ENCODE measurements around the gene MYBBP1A.

- no peak for TF ChIP-seq REST (IDR thresholded peaks at IDR 0.05)
- TF ChIP-seq CTCF (IDR thresholded peaks at IDR 0.05): no peak
- TF ChIP-seq FOSL2 (IDR thresholded peaks at IDR 0.05): no peak
- no peak for TF ChIP-seq FOSL2 (CRISPR knock-in tag; IDR thresholded peaks at IDR 0.05)
- no peak for TF ChIP-seq MYC (IDR thresholded peaks at IDR 0.05; ENCODE audit: borderline replicate concordance, low read length)
- no peak for TF ChIP-seq CBX2 (IDR thresholded peaks at IDR 0.05; ENCODE audit: borderline replicate concordance, low read depth)
- no peak for TF ChIP-seq FOSB (CRISPR knock-in tag; IDR thresholded peaks at IDR 0.05)
- TF ChIP-seq JUN (IDR thresholded peaks at IDR 0.05): no peak
- TF ChIP-seq CEBPB (IDR thresholded peaks at IDR 0.05): no peak
- TF ChIP-seq ZNF302 (CRISPR knock-in tag; IDR thresholded peaks at IDR 0.05): no peak
- TF ChIP-seq ZFP36 (IDR thresholded peaks at IDR 0.05; ENCODE audit: borderline replicate concordance, partially characterized antibody): no peak
- TF ChIP-seq POLR2A (IDR thresholded peaks at IDR 0.05; ENCODE audit: low read length): no peak
- TF ChIP-seq EP300 (IDR thresholded peaks at IDR 0.05): no peak
- TF ChIP-seq GATA3 (IDR thresholded peaks at IDR 0.05; ENCODE audit: borderline replicate concordance): no peak
These were observed 26.9 kb upstream of the MYBBP1A start for GRCh38 chr17:4582101-4582501.
